Measurements from ENCODE around the gene HNRNPUL2.
A peak's percentile ranks its signal among the peaks of the same experiment; 100 is the strongest.
"Not testable (repeated sequence)": the region's sequence is repeated elsewhere in the genome, so short reads cannot be mapped to it uniquely, and the experiment has no call there.

The HNRNPUL2 gene

DNA sequence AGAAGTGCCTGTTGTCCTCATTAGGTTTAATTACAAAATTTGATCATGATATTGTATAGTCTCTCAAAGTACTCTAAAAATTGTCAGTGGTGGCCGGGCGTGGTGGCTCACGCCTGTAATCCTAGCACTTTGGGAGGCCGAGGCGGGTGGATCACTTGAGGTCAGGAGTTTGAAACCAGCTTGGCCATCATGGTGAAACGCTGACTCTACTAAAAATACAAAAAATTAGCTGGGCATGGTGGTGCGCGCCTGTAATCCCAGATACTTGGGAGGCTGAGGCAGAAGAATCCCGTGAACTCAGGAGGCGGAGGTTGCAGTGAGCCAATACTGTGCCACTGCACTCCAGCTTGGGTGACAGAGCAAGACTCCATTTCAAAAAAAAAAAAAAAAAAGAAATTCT, 51.8 kb downstream of the HNRNPUL2 start:
- H3K36me3 ChIP-seq (ENCODE audit: insufficient read depth, low read depth, low read length) = peaks cover 42% of the 10 kb centered on the region
- H3K27ac ChIP-seq (ENCODE audit: low read length) = not testable (repeated sequence)

DNA sequence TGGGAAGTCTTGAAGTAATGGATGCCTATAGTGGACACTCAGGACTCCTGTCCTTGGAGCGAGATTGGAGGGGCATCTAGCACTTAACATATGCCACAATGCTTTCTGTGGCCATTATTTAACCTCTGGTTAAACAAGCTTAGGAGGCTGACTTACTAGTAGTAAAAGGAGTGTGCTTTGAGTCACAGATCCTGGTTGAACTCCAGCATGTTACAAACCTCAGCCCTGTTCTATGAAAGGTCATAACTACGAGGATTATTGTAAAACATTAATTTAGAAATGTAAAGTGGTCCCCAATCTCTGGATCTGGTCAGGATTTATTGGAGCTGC, 54.1 kb downstream of the HNRNPUL2 start:
- Histone ChIP-seq H3K4me3 (ENCODE audit: low read length) (peak overlapping the region; percentile 88; the same call in 1 of the 2 replicates), H3K36me3 (ENCODE audit: insufficient read depth, low read depth, low read length) (peaks cover 42% of the 10 kb centered on the region), H3K27ac (ENCODE audit: low read length) (no peak overlapping the region), H3K27me3 (ENCODE audit: insufficient read depth, low read length) (no peaks in the 10 kb centered on the region), H3K9ac (ENCODE audit: low read depth, low read length) (no peak overlapping the region), H3K4me1 (ENCODE audit: insufficient read depth, low read length) (peaks cover 6% of the 10 kb centered on the region), H3K9me3 (ENCODE audit: insufficient read depth, low read depth, low read length) (no peaks in the 10 kb centered on the region)

More for the DNA sequence above, 51.8 kb downstream of the HNRNPUL2 start:
- H3K27me3 ChIP-seq (ENCODE audit: insufficient read depth, low read length); H3K4me3 ChIP-seq (ENCODE audit: low read length); H3K4me1 ChIP-seq (ENCODE audit: insufficient read depth, low read length); H3K9me3 ChIP-seq (ENCODE audit: insufficient read depth, low read depth, low read length); H3K9ac ChIP-seq (ENCODE audit: low read depth, low read length): not testable (repeated sequence)

DNA sequence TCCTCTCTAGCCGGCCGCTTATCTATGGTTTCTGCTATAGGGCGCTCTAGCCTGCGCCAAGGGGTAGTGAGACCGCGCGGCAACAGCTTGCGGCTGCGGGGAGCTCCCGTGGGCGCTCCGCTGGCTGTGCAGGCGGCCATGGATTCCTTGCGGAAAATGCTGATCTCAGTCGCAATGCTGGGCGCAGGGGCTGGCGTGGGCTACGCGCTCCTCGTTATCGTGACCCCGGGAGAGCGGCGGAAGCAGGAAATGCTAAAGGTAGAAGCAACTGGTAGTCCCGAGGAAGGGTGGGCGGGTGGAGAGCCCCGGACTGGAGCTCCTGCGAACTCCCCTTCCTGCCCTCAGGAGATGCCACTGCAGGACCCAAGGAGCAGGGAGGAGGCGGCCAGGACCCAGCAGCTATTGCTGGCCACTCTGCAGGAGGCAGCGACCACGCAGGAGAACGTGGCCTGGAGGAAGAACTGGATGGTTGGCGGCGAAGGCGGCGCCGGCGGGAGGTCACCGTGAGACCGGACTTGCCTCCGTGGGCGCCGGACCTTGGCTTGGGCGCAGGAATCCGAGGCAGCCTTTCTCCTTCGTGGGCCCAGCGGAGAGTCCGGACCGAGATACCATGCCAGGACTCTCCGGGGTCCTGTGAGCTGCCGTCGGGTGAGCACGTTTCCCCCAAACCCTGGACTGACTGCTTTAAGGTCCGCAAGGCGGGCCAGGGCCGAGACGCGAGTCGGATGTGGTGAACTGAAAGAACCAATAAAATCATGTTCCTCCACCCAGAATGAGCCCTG, 55.5 kb downstream of the HNRNPUL2 start, which contains the start of the genes LBHD1 and UQCC3:
Gene LBHD1, minus strand, starts transcription at position 660 of the 782 bp plus-strand sequence. CDS start 2,236 bp downstream, outside the sequence.
Gene UQCC3, plus strand, starts transcription at position 66 of the 782 bp plus-strand sequence. Its CDS starts 73 bp downstream, at position 139.
- peak within 1 kb of the TSS; percentile 88 for H3K4me3 ChIP-seq (ENCODE audit: low read length)

DNA sequence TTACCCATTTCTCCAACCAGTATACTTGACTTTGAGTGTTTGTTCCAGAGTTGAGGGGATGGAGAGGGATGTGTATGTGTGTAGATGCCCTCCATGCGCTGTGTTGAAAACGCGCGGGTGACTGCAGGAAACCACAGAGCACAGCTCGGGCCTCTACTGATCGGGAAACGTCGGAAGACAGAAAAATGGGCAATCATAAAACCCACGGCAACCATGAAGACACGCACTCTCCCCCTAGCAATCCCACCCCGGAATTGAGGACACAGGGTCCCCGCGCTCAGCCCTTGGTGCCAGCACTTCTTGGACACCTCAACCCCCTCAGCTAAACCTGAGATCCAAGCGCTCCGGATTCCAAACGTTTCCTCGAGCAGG, 56.0 kb downstream of the HNRNPUL2 start:
- peaks cover 8% of the 10 kb centered on the region; the same call in 1 of the 2 replicates for H3K4me1 ChIP-seq (ENCODE audit: insufficient read depth, low read length)
- peak overlapping the region; percentile 88 for H3K4me3 ChIP-seq (ENCODE audit: low read length)
- no peaks in the 10 kb centered on the region for H3K9me3 ChIP-seq (ENCODE audit: insufficient read depth, low read depth, low read length)
- peak overlapping the region; percentile 97 for H3K9ac ChIP-seq (ENCODE audit: low read depth, low read length)
- H3K27me3 ChIP-seq (ENCODE audit: insufficient read depth, low read length) = no peaks in the 10 kb centered on the region
- peaks cover 38% of the 10 kb centered on the region for H3K36me3 ChIP-seq (ENCODE audit: insufficient read depth, low read depth, low read length)
- H3K27ac ChIP-seq (ENCODE audit: low read length) = peak overlapping the region; percentile 78

More for the DNA sequence above, 55.5 kb downstream of the HNRNPUL2 start, which contains the start of the genes LBHD1 and UQCC3:
- peak within 1 kb of the TSS; percentile 78 for H3K27ac ChIP-seq (ENCODE audit: low read length)
- H3K36me3 ChIP-seq (ENCODE audit: insufficient read depth, low read depth, low read length) = peaks cover 38% of the 10 kb centered on the region
- peaks cover 2% of the 10 kb centered on the region; the same call in 1 of the 2 replicates for H3K4me1 ChIP-seq (ENCODE audit: insufficient read depth, low read length)
- peak within 1 kb of the TSS; percentile 97 for H3K9ac ChIP-seq (ENCODE audit: low read depth, low read length)
- H3K9me3 ChIP-seq (ENCODE audit: insufficient read depth, low read depth, low read length) = no peaks in the 10 kb centered on the region
- H3K27me3 ChIP-seq (ENCODE audit: insufficient read depth, low read length) = no peaks in the 10 kb centered on the region

DNA sequence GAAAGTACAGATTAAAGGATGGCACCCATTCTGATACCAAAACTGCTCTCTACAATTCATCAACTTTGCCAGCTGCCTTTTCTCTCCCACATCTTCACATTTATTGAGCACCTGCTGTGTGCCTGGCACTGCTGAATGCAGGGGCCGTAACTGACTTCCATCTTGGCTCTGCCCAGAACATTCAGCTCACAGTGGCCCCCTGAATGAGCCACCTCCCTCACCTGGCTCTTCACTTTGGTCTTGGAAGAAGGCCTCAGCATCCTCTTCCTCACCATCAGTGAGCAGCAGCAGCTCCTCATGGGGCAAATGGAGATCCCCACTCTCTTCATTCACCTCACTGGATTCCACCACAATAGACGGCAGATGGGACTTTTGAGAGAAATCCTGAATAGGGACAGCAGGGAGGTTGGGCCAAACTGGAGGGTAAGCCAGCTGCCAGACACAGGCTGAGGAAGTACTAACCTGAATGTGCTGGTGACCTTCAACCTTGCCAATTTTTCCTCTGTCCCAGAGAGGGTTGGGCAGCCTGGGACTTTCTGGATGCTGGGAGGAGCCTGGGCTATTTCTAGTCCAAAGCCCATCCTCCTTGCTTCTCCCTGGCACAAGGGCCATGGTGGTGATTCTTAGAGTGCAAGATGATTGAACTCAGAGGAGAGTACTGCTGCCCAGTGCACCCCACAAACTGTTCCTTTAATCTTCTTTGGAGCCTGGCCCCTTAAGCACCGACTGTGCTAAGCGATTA, 57.7 kb downstream of the HNRNPUL2 start:
- H3K4me1 ChIP-seq (ENCODE audit: insufficient read depth, low read length) = peaks cover 10% of the 10 kb centered on the region; the same call in 1 of the 2 replicates
- H3K27ac ChIP-seq (ENCODE audit: low read length) = no peak overlapping the region
- 0 out of 2 replicates have a peak overlapping the region, but pooled peaks have one; percentile 19 for H3K9ac ChIP-seq (ENCODE audit: low read depth, low read length)
- H3K9me3 ChIP-seq (ENCODE audit: insufficient read depth, low read depth, low read length) = no peaks in the 10 kb centered on the region
- H3K4me3 ChIP-seq (ENCODE audit: low read length) = no peak overlapping the region
- H3K27me3 ChIP-seq (ENCODE audit: insufficient read depth, low read length) = no peaks in the 10 kb centered on the region
- peaks cover 43% of the 10 kb centered on the region for H3K36me3 ChIP-seq (ENCODE audit: insufficient read depth, low read depth, low read length)

DNA sequence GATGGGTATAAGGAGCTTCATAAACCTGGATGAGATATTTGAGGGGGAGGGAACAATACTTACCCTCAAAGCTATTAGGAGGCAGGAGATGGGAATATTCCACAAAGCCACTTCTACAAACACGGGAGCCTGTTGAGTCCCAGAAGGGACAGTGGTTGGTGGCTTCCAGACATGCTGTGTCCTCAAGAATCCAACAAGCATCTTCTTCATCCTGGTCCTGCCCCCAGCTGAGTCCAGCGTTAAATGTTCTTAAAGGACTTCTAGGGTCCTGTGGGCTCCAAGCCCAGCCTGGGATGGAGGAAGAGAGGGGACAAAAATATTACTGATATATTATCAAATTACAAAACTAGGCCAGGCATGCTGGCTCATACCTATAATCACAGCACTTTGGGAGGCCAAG, 59.8 kb downstream of the HNRNPUL2 start:
- H3K9ac ChIP-seq (ENCODE audit: low read depth, low read length) = peak overlapping the region; percentile 100; the same call in 1 of the 2 replicates
- H3K4me3 ChIP-seq (ENCODE audit: low read length) = peak overlapping the region; percentile 98; the same call in 1 of the 2 replicates

DNA sequence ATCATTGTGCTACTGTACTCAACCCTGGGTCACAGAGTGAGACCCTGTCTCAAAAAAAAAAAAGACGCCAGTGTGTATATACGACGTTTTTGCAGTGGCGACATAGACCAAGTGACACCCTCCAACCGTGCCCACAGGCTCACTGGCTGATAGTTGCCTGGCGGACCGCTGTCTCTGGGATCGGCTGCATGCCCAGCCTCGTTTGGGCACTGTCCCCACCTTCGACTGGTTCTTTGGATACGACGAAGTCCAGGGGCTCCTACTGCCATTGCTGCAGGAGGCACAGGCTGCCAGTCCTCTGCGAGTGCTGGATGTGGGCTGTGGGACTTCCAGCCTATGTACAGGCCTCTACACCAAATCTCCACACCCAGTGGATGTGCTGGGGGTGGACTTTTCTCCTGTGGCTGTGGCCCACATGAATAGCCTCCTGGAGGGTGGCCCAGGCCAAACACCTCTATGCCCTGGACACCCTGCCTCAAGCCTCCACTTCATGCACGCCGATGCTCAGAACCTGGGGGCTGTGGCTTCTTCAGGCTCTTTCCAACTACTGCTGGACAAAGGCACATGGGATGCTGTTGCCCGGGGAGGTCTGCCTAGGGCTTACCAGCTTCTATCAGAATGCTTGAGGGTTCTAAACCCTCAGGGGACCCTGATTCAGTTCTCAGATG, 60.9 kb downstream of the HNRNPUL2 start:
- Histone ChIP-seq H3K36me3 (ENCODE audit: insufficient read depth, low read depth, low read length) (peaks cover 42% of the 10 kb centered on the region), H3K9me3 (ENCODE audit: insufficient read depth, low read depth, low read length) (no peaks in the 10 kb centered on the region), H3K27me3 (ENCODE audit: insufficient read depth, low read length) (no peaks in the 10 kb centered on the region), H3K4me3 (ENCODE audit: low read length) (peak overlapping the region; percentile 98), H3K27ac (ENCODE audit: low read length) (peak overlapping the region; percentile 80), H3K4me1 (ENCODE audit: insufficient read depth, low read length) (peaks cover 10% of the 10 kb centered on the region; the same call in 1 of the 2 replicates), H3K9ac (ENCODE audit: low read depth, low read length) (peak overlapping the region; percentile 100)

More for the DNA sequence above, 59.8 kb downstream of the HNRNPUL2 start:
- Histone ChIP-seq H3K27ac (ENCODE audit: low read length) (peak overlapping the region; percentile 80), H3K36me3 (ENCODE audit: insufficient read depth, low read depth, low read length) (peaks cover 33% of the 10 kb centered on the region), H3K4me1 (ENCODE audit: insufficient read depth, low read length) (peaks cover 10% of the 10 kb centered on the region; the same call in 1 of the 2 replicates), H3K27me3 (ENCODE audit: insufficient read depth, low read length) (no peaks in the 10 kb centered on the region), H3K9me3 (ENCODE audit: insufficient read depth, low read depth, low read length) (no peaks in the 10 kb centered on the region)

DNA sequence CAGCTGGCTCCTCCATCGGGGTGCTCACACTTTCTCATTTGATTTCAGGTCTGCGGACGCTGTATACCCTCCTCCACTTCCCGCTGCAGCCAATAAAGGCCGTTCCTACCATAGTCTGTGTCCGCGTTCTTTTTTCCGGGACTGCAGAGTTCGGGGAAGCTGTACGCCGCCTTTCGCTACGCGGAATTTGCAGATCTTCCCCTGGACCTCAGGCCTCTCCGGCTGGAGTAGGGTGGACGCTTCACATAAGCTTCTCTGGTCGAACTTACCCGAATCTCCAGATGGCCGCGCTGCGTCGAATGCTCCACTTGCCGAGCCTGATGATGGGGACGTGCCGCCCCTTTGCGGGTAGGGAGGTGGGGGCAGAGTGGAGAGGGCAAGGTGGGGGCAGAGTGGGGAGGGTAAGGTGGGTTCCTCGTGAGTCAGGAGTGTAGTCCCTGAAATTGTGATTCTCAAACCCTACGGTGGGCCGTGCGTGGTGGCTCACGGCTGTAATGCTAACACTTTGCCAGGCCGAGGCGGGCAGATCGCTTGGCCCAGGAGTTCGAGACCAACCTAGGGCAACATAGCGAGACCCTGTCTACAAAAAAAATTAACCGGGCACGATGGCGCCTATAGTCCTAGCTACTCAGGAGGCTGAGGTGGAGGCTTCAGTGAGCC, 61.5 kb downstream of the HNRNPUL2 start:
- H3K9ac ChIP-seq (ENCODE audit: low read depth, low read length) = peak overlapping the region; percentile 100
- no peaks in the 10 kb centered on the region for H3K27me3 ChIP-seq (ENCODE audit: insufficient read depth, low read length)
- H3K9me3 ChIP-seq (ENCODE audit: insufficient read depth, low read depth, low read length) = no peaks in the 10 kb centered on the region
- peak overlapping the region; percentile 80 for H3K27ac ChIP-seq (ENCODE audit: low read length)
- H3K4me3 ChIP-seq (ENCODE audit: low read length) = peak overlapping the region; percentile 98
- peaks cover 10% of the 10 kb centered on the region; the same call in 1 of the 2 replicates for H3K4me1 ChIP-seq (ENCODE audit: insufficient read depth, low read length)
- peaks cover 44% of the 10 kb centered on the region for H3K36me3 ChIP-seq (ENCODE audit: insufficient read depth, low read depth, low read length)

DNA sequence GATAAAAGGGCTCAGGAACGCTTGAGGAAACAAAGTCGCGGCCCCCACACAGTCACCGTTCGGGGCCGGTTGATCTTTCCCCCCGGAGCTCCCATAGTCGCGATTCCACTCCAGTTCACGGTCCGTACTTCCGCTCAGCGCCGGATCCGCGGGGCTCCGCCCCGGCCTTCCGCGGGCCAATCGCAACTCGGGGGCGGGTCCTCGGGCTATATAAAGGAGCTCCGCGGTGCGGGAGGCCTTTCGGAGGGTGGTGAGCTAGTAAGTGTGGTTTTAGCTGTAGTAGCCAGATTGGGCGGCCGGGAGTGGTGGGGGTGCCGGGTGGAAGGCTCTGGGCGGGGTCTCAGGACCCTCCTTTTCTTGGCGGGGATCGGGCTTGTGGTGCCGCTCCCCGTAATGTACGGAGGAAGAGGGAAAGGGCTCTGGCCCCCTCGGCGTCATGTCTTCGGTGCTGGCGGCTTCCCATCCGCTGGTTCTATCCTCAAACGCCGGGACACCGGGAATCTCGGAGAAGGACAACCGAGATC, 62.1 kb downstream of the HNRNPUL2 start, which contains the start of the genes C11orf98 and CSKMT:
Gene C11orf98, minus strand, starts transcription at position 136 of the 524 bp plus-strand sequence. Its CDS starts 41 bp downstream, at position 95.
Gene CSKMT, plus strand, starts transcription at position 238 of the 524 bp plus-strand sequence. CDS start 568 bp downstream, outside the sequence.
- no peaks in the 10 kb centered on the region for H3K27me3 ChIP-seq (ENCODE audit: insufficient read depth, low read length)
- H3K4me1 ChIP-seq (ENCODE audit: insufficient read depth, low read length) = peaks cover 10% of the 10 kb centered on the region; the same call in 1 of the 2 replicates
- H3K9me3 ChIP-seq (ENCODE audit: insufficient read depth, low read depth, low read length) = no peaks in the 10 kb centered on the region
- peak within 1 kb of the TSS; percentile 100 for H3K9ac ChIP-seq (ENCODE audit: low read depth, low read length)
- peaks cover 44% of the 10 kb centered on the region for H3K36me3 ChIP-seq (ENCODE audit: insufficient read depth, low read depth, low read length)
- peak within 1 kb of the TSS; percentile 98 for H3K4me3 ChIP-seq (ENCODE audit: low read length)
- peak within 1 kb of the TSS; percentile 80 for H3K27ac ChIP-seq (ENCODE audit: low read length)

DNA sequence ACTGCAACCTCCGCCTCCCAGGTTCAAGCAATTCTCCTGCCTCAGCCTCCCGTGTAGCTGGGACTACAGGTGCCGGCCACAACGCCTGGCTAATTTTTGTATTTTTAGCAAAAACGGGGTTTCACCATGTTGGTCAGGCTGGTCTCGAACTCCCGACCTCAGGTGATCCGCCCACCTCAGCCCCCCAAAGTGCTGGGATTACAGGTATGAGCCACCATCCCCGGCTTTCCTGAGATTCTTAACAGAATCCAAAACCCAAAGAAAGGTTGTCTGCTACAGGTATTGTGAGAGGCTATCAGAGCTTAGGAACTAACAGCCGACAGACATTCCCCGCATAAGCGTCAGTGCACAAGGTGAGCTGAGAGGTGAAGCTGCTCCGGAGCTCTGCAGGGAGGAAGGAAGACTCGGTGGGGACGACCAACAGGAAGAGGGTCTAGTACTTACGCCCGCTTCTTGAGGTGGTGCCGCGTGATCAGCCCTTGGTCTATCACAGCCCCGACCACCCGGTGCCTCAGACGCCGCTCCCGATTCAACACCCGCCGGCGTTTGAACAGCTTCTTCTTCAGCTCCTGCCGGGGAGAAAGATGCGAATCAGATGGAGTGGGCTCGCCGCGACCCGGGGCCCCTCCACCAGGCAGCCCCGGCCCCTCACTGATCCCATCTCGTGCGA, 62.7 kb downstream of the HNRNPUL2 start:
- peak overlapping the region; percentile 98 for H3K4me3 ChIP-seq (ENCODE audit: low read length)
- no peaks in the 10 kb centered on the region for H3K27me3 ChIP-seq (ENCODE audit: insufficient read depth, low read length)
- H3K27ac ChIP-seq (ENCODE audit: low read length) = peak overlapping the region; percentile 68
- peak overlapping the region; percentile 100; the same call in 1 of the 2 replicates for H3K9ac ChIP-seq (ENCODE audit: low read depth, low read length)
- H3K4me1 ChIP-seq (ENCODE audit: insufficient read depth, low read length) = peaks cover 10% of the 10 kb centered on the region; the same call in 1 of the 2 replicates
- peaks cover 44% of the 10 kb centered on the region for H3K36me3 ChIP-seq (ENCODE audit: insufficient read depth, low read depth, low read length)
- no peaks in the 10 kb centered on the region for H3K9me3 ChIP-seq (ENCODE audit: insufficient read depth, low read depth, low read length)
